ENCODE results near the gene SNX13. TPM values are rescaled to one million over a fixed set of nuclear protein-coding genes. Genes with fewer than 3 reads are reported as not detected.

Gene SNX13
- total RNA-seq, 1 donor from 2014 or later: 34.3 TPM

GRCh38 chr7:17746020-17746530 lies 194.2 kb downstream of the SNX13 start:
- H3K9me3 Mint-ChIP-seq (ENCODE audit: unreplicated experiment): no peaks in the 10 kb centered on the region
- no peak for DNase-seq (ENCODE audit: low spot score)
- TF ChIP-seq, protein P1, sequence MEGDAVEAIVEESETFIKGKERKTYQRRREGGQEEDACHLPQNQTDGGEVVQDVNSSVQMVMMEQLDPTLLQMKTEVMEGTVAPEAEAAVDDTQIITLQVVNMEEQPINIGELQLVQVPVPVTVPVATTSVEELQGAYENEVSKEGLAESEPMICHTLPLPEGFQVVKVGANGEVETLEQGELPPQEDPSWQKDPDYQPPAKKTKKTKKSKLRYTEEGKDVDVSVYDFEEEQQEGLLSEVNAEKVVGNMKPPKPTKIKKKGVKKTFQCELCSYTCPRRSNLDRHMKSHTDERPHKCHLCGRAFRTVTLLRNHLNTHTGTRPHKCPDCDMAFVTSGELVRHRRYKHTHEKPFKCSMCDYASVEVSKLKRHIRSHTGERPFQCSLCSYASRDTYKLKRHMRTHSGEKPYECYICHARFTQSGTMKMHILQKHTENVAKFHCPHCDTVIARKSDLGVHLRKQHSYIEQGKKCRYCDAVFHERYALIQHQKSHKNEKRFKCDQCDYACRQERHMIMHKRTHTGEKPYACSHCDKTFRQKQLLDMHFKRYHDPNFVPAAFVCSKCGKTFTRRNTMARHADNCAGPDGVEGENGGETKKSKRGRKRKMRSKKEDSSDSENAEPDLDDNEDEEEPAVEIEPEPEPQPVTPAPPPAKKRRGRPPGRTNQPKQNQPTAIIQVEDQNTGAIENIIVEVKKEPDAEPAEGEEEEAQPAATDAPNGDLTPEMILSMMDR (IDR thresholded peaks at IDR 0.05; ENCODE audit: unreplicated experiment): no peak
- no peaks in the 10 kb centered on the region for H3K36me3 Mint-ChIP-seq (ENCODE audit: low read depth, unreplicated experiment)
- H3K27me3 Mint-ChIP-seq (ENCODE audit: unreplicated experiment): no peaks in the 10 kb centered on the region
- no peak overlapping the region for H3K4me3 Mint-ChIP-seq (ENCODE audit: unreplicated experiment)
- no peaks in the 10 kb centered on the region for H3K4me1 Mint-ChIP-seq (ENCODE audit: unreplicated experiment)
- H3K27ac Mint-ChIP-seq (ENCODE audit: unreplicated experiment): no peak overlapping the region

DNA sequence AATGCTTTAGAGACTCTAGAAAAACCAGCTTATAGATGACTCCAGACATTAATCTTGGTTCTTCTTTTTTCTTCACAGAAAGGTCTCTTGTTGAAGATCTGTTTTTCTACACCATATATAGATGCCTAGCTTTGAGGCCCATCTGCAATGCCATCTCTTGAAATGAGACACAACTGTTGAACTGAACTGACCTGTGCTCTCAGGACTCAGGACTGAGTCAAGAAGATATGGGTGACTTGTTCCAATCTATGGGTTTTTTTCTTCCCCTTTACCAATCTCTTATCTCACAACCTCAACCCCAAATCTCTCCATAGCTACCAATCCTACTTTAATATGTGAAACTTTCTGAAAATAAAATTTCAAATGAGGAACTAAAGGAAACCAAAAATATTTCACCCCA lies 194.7 kb downstream of the SNX13 start:
- H3K4me1 Mint-ChIP-seq (ENCODE audit: unreplicated experiment): no peaks in the 10 kb centered on the region
- no peak for DNase-seq (ENCODE audit: low spot score)
- no peak overlapping the region for H3K4me3 Mint-ChIP-seq (ENCODE audit: unreplicated experiment)
- no peaks in the 10 kb centered on the region for H3K36me3 Mint-ChIP-seq (ENCODE audit: low read depth, unreplicated experiment)
- TF ChIP-seq, protein P1 (IDR thresholded peaks at IDR 0.05; ENCODE audit: unreplicated experiment): no peak
- no peaks in the 10 kb centered on the region for H3K9me3 Mint-ChIP-seq (ENCODE audit: unreplicated experiment)
- H3K27ac Mint-ChIP-seq (ENCODE audit: unreplicated experiment): no peak overlapping the region
- no peaks in the 10 kb centered on the region for H3K27me3 Mint-ChIP-seq (ENCODE audit: unreplicated experiment)

DNA sequence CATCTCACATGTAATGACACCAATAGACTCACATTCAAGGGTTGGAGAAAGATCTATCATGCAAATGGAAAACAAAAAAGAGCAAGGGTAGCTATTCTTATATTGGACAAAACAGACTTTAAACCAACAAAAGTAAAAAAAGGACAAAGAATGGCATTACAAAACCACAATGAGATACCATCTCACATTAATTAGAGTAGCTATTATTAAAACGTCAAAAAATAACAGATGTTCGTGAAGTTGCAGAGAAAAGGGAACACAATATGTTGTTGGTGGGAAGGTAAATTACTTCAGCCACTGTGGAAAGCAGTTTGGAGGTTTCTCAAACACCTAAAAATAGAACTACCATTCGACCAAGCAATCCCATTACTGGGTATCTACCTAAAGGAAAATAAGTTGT lies 197.0 kb downstream of the SNX13 start:
- Mint-ChIP-seq H3K27me3 (ENCODE audit: unreplicated experiment) (peaks cover 2% of the 10 kb centered on the region), H3K36me3 (ENCODE audit: low read depth, unreplicated experiment) (no peaks in the 10 kb centered on the region), H3K27ac (ENCODE audit: unreplicated experiment) (no peak overlapping the region), H3K9me3 (ENCODE audit: unreplicated experiment) (no peaks in the 10 kb centered on the region), H3K4me1 (ENCODE audit: unreplicated experiment) (no peaks in the 10 kb centered on the region), H3K4me3 (ENCODE audit: unreplicated experiment) (no peak overlapping the region)
- TF ChIP-seq, protein P1 (IDR thresholded peaks at IDR 0.05; ENCODE audit: unreplicated experiment): no peak
- no peak for DNase-seq (ENCODE audit: low spot score)

GRCh38 chr7:17741426-17741825 lies 198.9 kb downstream of the SNX13 start:
- no peak overlapping the region for H3K27ac Mint-ChIP-seq (ENCODE audit: unreplicated experiment)

More at GRCh38 chr7:17741426-17741825, 198.9 kb downstream of the SNX13 start:
- Mint-ChIP-seq H3K4me3 (ENCODE audit: unreplicated experiment) (no peak overlapping the region), H3K9me3 (ENCODE audit: unreplicated experiment) (no peaks in the 10 kb centered on the region), H3K27me3 (ENCODE audit: unreplicated experiment) (peaks cover 3% of the 10 kb centered on the region), H3K36me3 (ENCODE audit: low read depth, unreplicated experiment) (no peaks in the 10 kb centered on the region), H3K4me1 (ENCODE audit: unreplicated experiment) (no peaks in the 10 kb centered on the region)
- TF ChIP-seq, protein P1 (IDR thresholded peaks at IDR 0.05; ENCODE audit: unreplicated experiment): no peak
- no peak for DNase-seq (ENCODE audit: low spot score)

Other genes with a start within 250 kb of the SNX13 start
- gene PRPS1L1, start 87.4 kb upstream of the SNX13 start, total RNA-seq (ENCODE audit: unreplicated experiment): not detected